ENCODE data around the gene MYH3. TPM values are rescaled to one million over a fixed set of nuclear protein-coding genes. Genes with fewer than 3 reads are reported as not detected.

MYH3 gene
- total RNA-seq, 1 experiment from 2014 or later = 2.9 TPM

- WGBS (ENCODE audit: extremely low coverage, insufficient read length, low lambda C conversion rate) = no CpG with 5 or more reads among the region's 10 CpGs
- Mint-ChIP-seq H3K9me3 (no peaks in the 10 kb centered on the region), H3K4me3 (no peak overlapping the region), H3K4me1 (peaks cover 7 to 11% of the 10 kb centered on the region in 2 experiments), H3K27ac (peak overlapping the region in 1 of 3 experiments; percentile 16; a peak in 1 of 7 replicates), H3K27me3 (ENCODE audit: low read depth) (no peaks in the 10 kb centered on the region), H3K36me3 (ENCODE audit: insufficient read depth in 1 of 3, low read depth in 3 of 3) (peaks cover 0 to 1% (median 0%) of the 10 kb centered on the region in 3 experiments; a peak in 1 of 7 replicates)
- TF ChIP-seq CTCF (conservative IDR thresholded peaks at IDR 0.05) = no peak
- Histone ChIP-seq H4K20me1 (ENCODE audit: control insufficient read depth, insufficient read depth, insufficient read length) (no peaks in the 10 kb centered on the region), H2BK20ac (ENCODE audit: low read depth, low read length, poor library complexity, severe bottlenecking) (no peak overlapping the region), H3K27ac (ENCODE audit: insufficient read length, low read depth, low read length) (no peak overlapping the region), H3K18ac (ENCODE audit: insufficient read length, low read depth, low read length) (no peak overlapping the region), H3K23me2 (ENCODE audit: insufficient read length, low read depth, low read length, poor library complexity, severe bottlenecking) (no peaks in the 10 kb centered on the region), H3K14ac (ENCODE audit: insufficient read depth, low read length) (no peak overlapping the region), H3K9me3 (ENCODE audit: control insufficient read depth, low read depth, low read length) (no peaks in the 10 kb centered on the region), H4K8ac (replicated peaks; ENCODE audit: insufficient read length, low read depth, low read length) (no peak overlapping the region), H4K91ac (ENCODE audit: insufficient read length, low read depth, low read length) (no peak overlapping the region), H3K4me2 (ENCODE audit: insufficient read depth, insufficient read length, low read length) (no peak overlapping the region), H3K23ac (ENCODE audit: insufficient read length, low read depth, low read length) (no peak overlapping the region), H2BK12ac (ENCODE audit: insufficient read length, low read depth, low read length) (no peak overlapping the region), H3T11ph (ENCODE audit: low read length) (no peak overlapping the region), H3K56ac (ENCODE audit: insufficient read length, low read depth, low read length) (no peak overlapping the region), H2AK5ac (ENCODE audit: insufficient read length, low read length) (no peak overlapping the region), H3K79me1 (ENCODE audit: insufficient read depth, low read depth, low read length, poor library complexity, severe bottlenecking) (no peaks in the 10 kb centered on the region), H4K5ac (ENCODE audit: insufficient read length, low read depth, low read length) (no peak overlapping the region), H2BK120ac (ENCODE audit: low read depth, low read length, poor library complexity, severe bottlenecking) (no peak overlapping the region), H3K4ac (ENCODE audit: low read depth, low read length) (no peak overlapping the region), H2BK15ac (ENCODE audit: low read depth, low read length) (no peak overlapping the region; the same call in 1 of the 2 replicates), H2BK5ac (ENCODE audit: insufficient read length, low read length) (no peak overlapping the region), H3K4me1 (ENCODE audit: insufficient read depth, low read length) (no peaks in the 10 kb centered on the region), H3K27me3 (ENCODE audit: insufficient read depth, low read length) (no peaks in the 10 kb centered on the region), H2AFZ (ENCODE audit: low read length) (no peak overlapping the region), H3K79me2 (ENCODE audit: insufficient read depth, low read length) (no peaks in the 10 kb centered on the region), H3K9ac (ENCODE audit: extremely low read depth, insufficient read length, low read length) (no peak overlapping the region)
- DNase-seq = no peak
These were observed 4.3 kb upstream of the MYH3 start for GRCh38 chr17:10661437-10661836.

Measured in H9 (cell line).